GM12892 (cell line): ENCODE results near the gene SLC29A1.

Source experiments
- POLR2A ChIP-seq: IDR thresholded peaks from 2 replicates; pipeline ENCODE4 v1.6.1; 2011; ENCODE audit warnings: low read depth, low read length, control low read depth
- POLR2AphosphoS5 ChIP-seq: IDR thresholded peaks from 2 replicates; pipeline ENCODE4 v1.6.1; 2011; ENCODE audit warnings: low read depth, low read length, control low read depth
- TAF1 ChIP-seq: IDR thresholded peaks from 2 replicates; pipeline ENCODE4 v1.6.1; 2011; ENCODE audit warnings: low read depth, mild to moderate bottlenecking, control low read depth, low read length, borderline replicate concordance

GRCh38 chr6:44179648-44180047 lies 43.7 kb upstream of the SLC29A1 start:
- TF ChIP-seq TAF1 (no peak), POLR2AphosphoS5 (no peak), POLR2A (no peak)
